Psoas muscle (tissue), 8 donors: ENCODE results near the gene C1orf210. TPM values are rescaled to one million over a fixed set of nuclear protein-coding genes. Genes with fewer than 3 reads are reported as not detected.
A peak's percentile ranks its signal among the peaks of the same experiment; 100 is the strongest.

Source experiments
- ATAC-seq, 4 donors: fragments of 200-7000 bp; cut with Tn5 transposase; one replicate each; pipeline ENCODE4 v1.9.1; 2020; ENCODE audit warnings: moderate library complexity in 3 of 4, mild to moderate bottlenecking in 2 of 4
- DNase-seq, 2 donors: peaks; one replicate each; pipeline ENCODE4 v3.0.0-alpha.2; 2020
- H3K27ac ChIP-seq: fragments of 200-600 bp; one replicate; pipeline ENCODE4 v1.8.0; 2022
- H3K27me3 ChIP-seq, 3 donors: fragments of 200-600 bp in 1 of 3; one replicate each; pipeline versions ENCODE4 v1.6.1 to v1.8.0; 2013 to 2022; ENCODE audit warnings: low read length in 2 of 3, mild to moderate bottlenecking in 2 of 3, moderate library complexity in 1 of 3; ENCODE audit not compliant: insufficient read depth in 3 of 3
- H3K36me3 ChIP-seq, 2 donors: fragments of 200-600 bp in 1 of 2; one replicate each; pipeline versions ENCODE4 v1.6.1 to v1.8.0; 2013 to 2022; ENCODE audit warnings: low read depth in 1 of 2, mild to moderate bottlenecking in 1 of 2, moderate library complexity in 1 of 2; ENCODE audit not compliant: insufficient read depth in 1 of 2
- H3K4me1 ChIP-seq: fragments of 200-600 bp; one replicate; pipeline ENCODE4 v1.8.0; 2022
- H3K4me3 ChIP-seq: fragments of 200-600 bp; one replicate; pipeline ENCODE4 v1.8.0; 2022; ENCODE audit warnings: mild to moderate bottlenecking
- H3K9me3 ChIP-seq: fragments of 200-600 bp; one replicate; pipeline ENCODE4 v1.8.0; 2022
- WGBS, 3 donors: extraction: QIAGEN DNeasy Blood & Tissue Kit; methylation state at CpG; one replicate each; pipeline versions ENCODE4 v1.1.6 to v1.1.7; 2013; 5-methylcytosine and 5-hydroxymethylcytosine counted together
- intact Hi-C, 2 donors: fragments of 100-400 bp; cut with DNase I; formaldehyde crosslinking; loops; one replicate each; pipeline versions ENCODE4 v1.11.0 to v1.14.2; 2022
- polyA plus RNA-seq, 3 donors: library from polyadenylated mRNA; stranded (reverse); fragments of 200-250 nt; gene quantifications; one replicate each; pipeline ENCODE4 v1.2.3, GENCODE V29; 2013
- total RNA-seq, 4 donors: library from RNA; stranded (reverse); fragmentation: NEBNext Ultra II Directional in 2 of 4; extraction: Animal tissue kit (Norgen Biotek cat#: 25700) in 2 of 4; gene quantifications; one replicate each; pipeline versions ENCODE4 v1.2.1 to v1.2.4, GENCODE V29; 2021 to 2023
- TF ChIP-seq, protein P1 (sequence below): fragments of 200-600 bp; IDR thresholded peaks from one replicate; pipeline ENCODE4 v1.8.0; 2022; ENCODE audit warnings: antibody characterized with exemption
- donor health status: healthy with polysubstance abuse.
- donor health status: DM: no; HTN: no; CAD: no; lungs with moderate emphysema.
- donor health status: Bipolar disorder and iron deficiency.
- donor health status: healthy.
- donor health status: DM: yes; HTN: yes; CAD: no.
- donor health status: DM: no; HTN: no; CAD: no.
- donor health status: DM: no; HTN: no; CAD: no.
- donor health status: DM: yes; HTN: yes; CAD: no.

C1orf210 gene
- total and polyA plus RNA-seq, 7 donors: 0.12 TPM; not detected in 6

DNA sequence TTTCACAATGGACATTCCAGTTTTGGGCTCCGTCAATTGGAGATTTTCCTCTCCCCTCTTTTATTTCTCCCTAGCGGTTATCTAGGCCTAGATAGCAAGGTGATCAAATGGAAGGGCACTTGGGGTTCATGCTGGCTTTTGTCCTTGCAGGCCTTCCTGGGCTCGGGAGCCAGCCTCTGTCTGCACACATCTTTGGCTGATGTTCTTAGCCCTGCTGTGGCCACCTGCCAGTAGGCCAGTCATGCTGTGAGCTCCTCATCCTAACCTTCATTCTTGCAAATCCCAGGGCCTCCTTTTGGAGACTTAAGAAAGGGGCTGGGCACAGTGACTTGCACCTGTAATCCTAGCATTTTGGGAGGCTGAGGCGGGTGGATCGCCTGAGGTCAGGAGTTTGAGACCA lies 28.9 kb upstream of the C1orf210 start:
- intact Hi-C loops: loop anchor here in 1 of 2 donors (10.0 kb wide), 1 partner anchor 1169 kb away; no protein-coding TSS in a partner anchor
- Histone ChIP-seq H3K36me3 (no peaks in the 10 kb centered on the region), H3K27me3 (no peaks in the 10 kb centered on the region), H3K27ac (no peak overlapping the region), H3K4me3 (no peak overlapping the region), H3K9me3 (no peaks in the 10 kb centered on the region), H3K4me1 (no peaks in the 10 kb centered on the region)
- TF ChIP-seq, protein P1, sequence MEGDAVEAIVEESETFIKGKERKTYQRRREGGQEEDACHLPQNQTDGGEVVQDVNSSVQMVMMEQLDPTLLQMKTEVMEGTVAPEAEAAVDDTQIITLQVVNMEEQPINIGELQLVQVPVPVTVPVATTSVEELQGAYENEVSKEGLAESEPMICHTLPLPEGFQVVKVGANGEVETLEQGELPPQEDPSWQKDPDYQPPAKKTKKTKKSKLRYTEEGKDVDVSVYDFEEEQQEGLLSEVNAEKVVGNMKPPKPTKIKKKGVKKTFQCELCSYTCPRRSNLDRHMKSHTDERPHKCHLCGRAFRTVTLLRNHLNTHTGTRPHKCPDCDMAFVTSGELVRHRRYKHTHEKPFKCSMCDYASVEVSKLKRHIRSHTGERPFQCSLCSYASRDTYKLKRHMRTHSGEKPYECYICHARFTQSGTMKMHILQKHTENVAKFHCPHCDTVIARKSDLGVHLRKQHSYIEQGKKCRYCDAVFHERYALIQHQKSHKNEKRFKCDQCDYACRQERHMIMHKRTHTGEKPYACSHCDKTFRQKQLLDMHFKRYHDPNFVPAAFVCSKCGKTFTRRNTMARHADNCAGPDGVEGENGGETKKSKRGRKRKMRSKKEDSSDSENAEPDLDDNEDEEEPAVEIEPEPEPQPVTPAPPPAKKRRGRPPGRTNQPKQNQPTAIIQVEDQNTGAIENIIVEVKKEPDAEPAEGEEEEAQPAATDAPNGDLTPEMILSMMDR: no peak
- ATAC-seq (no peak), DNase-seq (peak in 1 of 2 donors; percentile 18)
- WGBS, 3 donors: 84 to 93% (median 92%) methylated on average over 5 of the region's 5 CpGs

DNA sequence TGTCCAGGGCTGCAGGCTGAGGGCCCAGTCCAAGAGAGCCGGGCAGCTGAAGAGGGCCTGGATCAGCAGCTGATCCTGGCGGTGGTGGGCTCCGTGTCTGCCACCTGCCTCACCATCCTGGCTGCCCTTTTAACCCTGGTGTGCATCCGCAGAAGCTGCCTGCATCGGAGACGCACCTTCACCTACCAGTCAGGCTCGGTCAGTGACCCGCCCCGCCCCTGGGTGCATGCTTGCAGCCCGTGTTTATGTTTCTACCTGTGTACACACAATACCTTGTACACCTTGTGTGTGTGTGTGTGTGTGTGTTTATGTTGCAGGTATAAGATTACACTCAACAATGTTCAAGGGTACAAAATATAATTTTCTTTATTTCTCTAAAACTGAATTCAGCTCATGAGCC lies 28.4 kb upstream of the C1orf210 start:
- no peak overlapping the region for H3K4me3 ChIP-seq
- ATAC-seq: no peak
- H3K36me3 ChIP-seq: no peaks in the 10 kb centered on the region
- no peak for DNase-seq
- no peak overlapping the region for H3K27ac ChIP-seq
- intact Hi-C loops: loop anchor here in 1 of 2 donors (10.0 kb wide), 1 partner anchor 1169 kb away; no protein-coding TSS in a partner anchor
- H3K4me1 ChIP-seq: no peaks in the 10 kb centered on the region
- WGBS, 3 donors: 91 to 93% (median 93%) methylated on average over 10 of the region's 10 CpGs
- H3K9me3 ChIP-seq: no peaks in the 10 kb centered on the region
- H3K27me3 ChIP-seq: no peaks in the 10 kb centered on the region
- TF ChIP-seq, protein P1: no peak

DNA sequence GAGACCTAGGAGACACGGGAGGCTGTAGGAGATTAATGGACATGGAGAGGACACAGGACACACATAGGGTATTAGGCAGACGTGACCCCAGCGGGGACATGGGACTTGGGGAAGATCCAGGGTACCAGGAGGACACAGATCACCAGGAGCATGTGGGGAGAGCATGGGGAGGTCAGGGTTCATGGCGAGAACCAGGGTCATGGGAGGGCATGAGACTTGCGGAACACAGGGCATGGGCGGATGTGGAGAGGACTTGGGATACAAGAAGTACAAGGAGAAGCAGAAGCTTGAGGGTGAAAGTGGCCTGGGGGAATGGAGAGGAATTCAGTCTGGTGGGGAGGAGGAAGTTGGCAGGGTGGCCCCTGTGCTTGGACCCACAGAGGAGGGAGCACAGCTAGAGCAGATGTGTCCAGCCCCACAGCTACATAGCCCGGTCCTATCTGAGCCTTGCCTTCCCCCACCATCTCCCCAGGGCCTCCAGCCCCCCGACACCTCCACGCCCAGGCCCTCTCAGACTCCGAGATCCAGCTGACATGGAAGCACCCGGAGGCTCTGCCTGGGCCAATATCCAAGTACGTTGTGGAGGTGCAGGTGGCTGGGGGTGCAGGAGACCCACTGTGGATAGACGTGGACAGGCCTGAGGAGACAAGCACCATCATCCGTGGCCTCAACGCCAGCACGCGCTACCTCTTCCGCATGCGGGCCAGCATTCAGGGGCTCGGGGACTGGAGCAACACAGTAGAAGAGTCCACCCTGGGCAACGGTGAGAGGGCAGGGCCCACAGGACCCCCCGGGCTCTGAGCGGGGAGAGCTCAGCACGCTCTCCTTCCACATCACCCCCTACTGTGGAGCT lies 27.5 kb upstream of the C1orf210 start:
- Histone ChIP-seq H3K9me3 (no peaks in the 10 kb centered on the region), H3K4me3 (no peak overlapping the region), H3K4me1 (no peaks in the 10 kb centered on the region), H3K27ac (no peak overlapping the region), H3K36me3 (no peaks in the 10 kb centered on the region), H3K27me3 (no peaks in the 10 kb centered on the region)
- WGBS, 3 donors: 83 to 86% (median 85%) methylated on average over 22 to 24 of the region's 24 CpGs
- no peak for DNase-seq
- intact Hi-C loops: loop anchor here in 1 of 2 donors (10.0 kb wide), 1 partner anchor 1168 kb away; no protein-coding TSS in a partner anchor
- TF ChIP-seq, protein P1: no peak
- no peak for ATAC-seq

DNA sequence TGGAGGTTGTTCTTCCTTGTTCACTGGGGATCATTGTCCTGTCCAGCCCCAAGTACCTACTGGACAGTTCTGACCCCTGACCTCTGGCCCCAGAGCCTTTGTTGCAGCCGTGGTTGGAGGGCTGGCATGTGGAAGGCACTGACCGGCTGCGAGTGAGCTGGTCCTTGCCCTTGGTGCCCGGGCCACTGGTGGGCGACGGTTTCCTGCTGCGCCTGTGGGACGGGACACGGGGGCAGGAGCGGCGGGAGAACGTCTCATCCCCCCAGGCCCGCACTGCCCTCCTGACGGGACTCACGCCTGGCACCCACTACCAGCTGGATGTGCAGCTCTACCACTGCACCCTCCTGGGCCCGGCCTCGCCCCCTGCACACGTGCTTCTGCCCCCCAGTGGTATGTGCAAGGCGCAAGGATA lies 26.8 kb upstream of the C1orf210 start:
- TF ChIP-seq, protein P1: no peak
- ATAC-seq (no peak), DNase-seq (no peak)
- Histone ChIP-seq H3K4me1 (no peaks in the 10 kb centered on the region), H3K27me3 (no peaks in the 10 kb centered on the region), H3K27ac (no peak overlapping the region), H3K9me3 (no peaks in the 10 kb centered on the region), H3K36me3 (no peaks in the 10 kb centered on the region), H3K4me3 (no peak overlapping the region)
- intact Hi-C loops: loop anchor here in 1 of 2 donors (10.0 kb wide), 1 partner anchor 1167 kb away; no protein-coding TSS in a partner anchor
- 81 to 88% (median 86%) methylated on average over 19 of the region's 19 CpGs for WGBS, 3 donors
